DMS79 (cell line): Measurements from ENCODE around the gene TMEM140.
"Not testable (repeated sequence)": the region's sequence is repeated elsewhere in the genome, so short reads cannot be mapped to it uniquely, and the experiment has no call there.

Source experiments
- DNase-seq: peaks from one replicate; lab custom pipeline; 2025; lab: John Stamatoyannopoulos, UW

The TMEM140 gene

DNA sequence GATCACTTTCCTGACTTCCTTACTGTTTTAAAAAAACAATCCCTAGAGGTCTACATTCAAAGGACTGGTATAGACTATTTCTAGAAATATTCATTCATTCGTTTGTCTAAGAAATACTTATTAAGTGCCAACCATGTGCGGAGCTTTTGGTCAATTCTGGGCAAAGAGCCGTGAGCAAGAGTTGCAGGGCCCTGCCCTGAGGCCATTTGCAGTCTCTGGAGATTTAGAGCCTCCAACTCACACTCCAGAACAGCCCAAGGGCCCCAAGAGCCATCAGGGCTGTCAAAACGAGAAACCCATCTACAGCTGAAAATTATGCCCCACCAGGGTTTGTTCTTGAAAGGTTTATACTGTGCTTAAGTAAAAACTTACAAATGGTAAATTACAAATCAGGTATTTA lies 47.3 kb downstream of the TMEM140 start:
- no peak for DNase-seq

GRCh38 chr7:135195968-135196629 lies 48.2 kb downstream of the TMEM140 start:
- no peak for DNase-seq

DNA sequence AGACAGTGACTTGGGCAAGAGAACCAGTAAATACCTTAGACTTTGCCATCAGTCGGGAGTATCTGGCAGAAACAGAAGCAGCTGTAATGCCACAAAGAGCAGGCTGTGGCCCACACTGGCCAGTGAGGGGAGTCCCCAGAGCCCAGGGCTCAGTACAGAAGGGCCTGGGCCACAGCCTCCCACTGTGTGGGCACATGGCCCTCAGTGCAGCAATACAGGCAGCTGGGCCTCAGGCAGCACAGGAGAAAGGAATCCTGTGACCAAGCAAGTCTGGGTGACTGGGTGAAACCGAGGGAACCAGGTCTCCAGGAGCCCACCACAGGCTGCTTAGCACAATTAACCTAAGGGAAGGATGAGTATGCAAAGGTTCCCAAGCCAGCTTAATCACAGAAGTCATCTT lies 49.5 kb downstream of the TMEM140 start:
- no peak for DNase-seq

GRCh38 chr7:135197906-135198655 lies 50.2 kb downstream of the TMEM140 start:
- DNase-seq, result no peak

- DNase-seq, result no peak
These were observed 51.6 kb downstream of the TMEM140 start for GRCh38 chr7:135199439-135199838.

- DNase-seq, result no peak
These were observed 53.0 kb downstream of the TMEM140 start for GRCh38 chr7:135200821-135201331.

GRCh38 chr7:135201350-135201749 lies 53.5 kb downstream of the TMEM140 start:
- DNase-seq, result no peak

- DNase-seq, result no peak
These were observed 56.5 kb downstream of the TMEM140 start for GRCh38 chr7:135204341-135204749.

- no peak for DNase-seq
These were observed 57.0 kb downstream of the TMEM140 start for GRCh38 chr7:135204876-135205275.

DNA sequence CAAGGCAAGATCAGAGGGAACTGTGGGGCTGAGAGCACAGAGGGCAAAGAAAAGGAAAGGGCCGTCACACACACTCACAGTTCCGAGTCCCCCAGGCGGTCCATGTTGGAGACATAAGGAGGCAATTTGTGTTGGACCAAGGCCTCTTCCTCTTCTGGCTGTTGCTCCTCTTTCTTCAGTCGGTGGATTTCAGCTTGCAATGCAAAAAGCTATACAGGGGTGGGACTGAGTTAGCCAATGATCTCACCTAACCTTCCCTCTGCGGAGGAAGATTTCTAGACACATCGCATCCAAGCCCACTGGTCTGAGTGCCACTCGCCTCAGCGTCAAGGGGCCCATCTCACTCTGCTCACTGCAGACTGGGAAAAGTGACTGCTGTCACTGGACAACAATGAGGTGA lies 58.0 kb downstream of the TMEM140 start:
- no peak for DNase-seq

DNA sequence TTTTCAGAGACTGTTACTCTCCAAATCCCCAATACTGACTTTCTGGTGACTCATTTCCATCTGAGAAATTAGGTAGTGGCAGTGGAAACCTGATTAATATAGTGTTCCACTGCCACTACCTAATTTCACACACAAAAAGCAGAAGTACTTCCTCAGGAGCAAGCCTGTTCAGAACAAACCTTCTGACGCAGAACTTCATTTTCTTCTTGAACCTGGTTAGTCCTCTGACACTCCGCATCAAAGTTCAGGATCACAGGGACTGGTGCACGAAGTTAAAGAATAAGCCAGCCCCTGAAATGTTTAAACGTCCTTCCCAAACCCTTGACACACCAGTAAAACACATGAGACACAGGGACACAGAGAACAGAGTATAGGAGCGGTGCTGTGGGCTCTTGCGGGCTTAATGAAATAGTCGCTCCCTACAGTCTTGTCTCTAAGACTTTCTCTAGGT lies 59.1 kb downstream of the TMEM140 start:
- no peak for DNase-seq

- DNase-seq, result no peak
These were observed 59.7 kb downstream of the TMEM140 start for GRCh38 chr7:135207406-135208101.

- DNase-seq, result no peak
These were observed 60.4 kb downstream of the TMEM140 start for GRCh38 chr7:135208102-135208793.

- DNase-seq, result no peak
These were observed 61.5 kb downstream of the TMEM140 start for GRCh38 chr7:135209225-135209834.

DNA sequence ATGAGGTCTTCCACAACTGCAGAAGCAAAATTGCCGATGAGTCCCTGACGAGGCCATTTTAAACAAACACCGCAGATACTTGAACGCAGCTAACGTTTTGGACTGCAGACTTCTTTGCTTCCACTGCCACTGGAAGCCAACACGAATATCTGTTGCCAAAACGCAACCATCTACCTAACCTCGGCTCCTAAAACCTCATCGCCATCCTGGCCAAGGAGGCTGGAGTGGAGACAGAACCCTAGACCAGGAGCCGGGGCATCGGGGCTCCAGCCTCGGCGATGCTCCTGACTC lies 63.0 kb downstream of the TMEM140 start:
- DNase-seq, result peak; percentile 19

DNA sequence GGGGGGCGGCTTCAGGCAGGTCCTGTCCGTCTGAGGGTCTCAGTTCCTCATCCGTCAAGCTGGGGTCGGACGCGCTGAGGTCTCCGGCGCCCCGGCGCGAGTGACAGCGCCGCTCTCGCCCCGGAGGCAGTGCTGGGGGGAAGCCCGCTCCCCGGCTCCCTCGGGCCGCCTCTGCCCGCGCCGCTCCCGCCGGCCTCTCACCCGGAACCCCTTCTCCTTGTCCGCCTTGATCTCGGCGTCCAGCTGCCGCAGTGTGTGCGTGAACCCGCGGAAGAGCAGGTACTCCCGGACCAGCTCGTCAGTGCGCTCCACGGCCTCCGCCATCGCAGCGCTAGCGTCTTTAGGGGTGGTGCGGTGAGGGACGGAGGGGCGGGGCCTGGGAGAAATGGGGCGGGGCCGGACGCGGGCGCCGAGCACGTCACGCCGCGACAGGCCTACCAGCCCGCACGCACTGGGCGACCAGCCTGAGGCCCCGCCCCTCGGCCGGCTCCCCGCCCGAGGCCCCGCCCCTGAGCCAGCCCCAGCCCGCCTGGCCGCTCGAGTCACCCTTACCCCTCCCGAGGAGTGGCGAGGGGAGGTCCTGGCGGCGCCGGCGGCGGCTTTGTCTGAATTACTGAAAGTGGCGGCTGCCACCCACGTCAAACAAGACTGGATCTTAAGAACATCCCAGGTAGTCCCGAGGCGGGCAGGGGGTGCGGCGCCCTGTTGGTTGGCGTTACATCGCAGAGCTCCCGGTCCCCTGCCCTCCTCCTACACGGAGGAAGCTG lies 63.5 kb downstream of the TMEM140 start, which contains the start of gene WDR91:
TSS of gene WDR91 (minus strand) at position 348 of the 767 bp plus-strand sequence. CDS start at position 324, 24 bp downstream.
- peak; percentile 86 for DNase-seq

GRCh38 chr7:135211946-135212685 lies 64.2 kb downstream of the TMEM140 start:
- not testable (repeated sequence) for DNase-seq

DNA sequence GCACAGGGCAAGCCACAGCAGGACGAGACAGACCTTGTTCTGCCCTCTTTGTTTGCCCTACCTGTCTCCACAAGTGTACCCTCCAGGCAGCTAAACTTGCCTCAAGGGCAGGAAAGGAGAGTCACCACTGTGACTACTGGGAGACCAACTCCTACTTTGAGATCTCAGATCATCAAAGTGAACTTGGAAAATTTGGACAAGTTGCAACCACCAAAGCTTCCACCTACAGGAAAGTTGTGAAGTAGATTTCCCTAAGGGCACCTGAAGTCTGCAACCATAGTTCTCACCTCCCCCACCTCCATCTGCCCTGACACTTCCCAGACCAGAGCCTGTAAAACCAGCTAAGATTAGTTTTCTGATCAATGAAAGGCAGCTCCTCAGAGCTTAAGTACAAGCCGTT lies 66.0 kb downstream of the TMEM140 start:
- DNase-seq, result no peak

DNA sequence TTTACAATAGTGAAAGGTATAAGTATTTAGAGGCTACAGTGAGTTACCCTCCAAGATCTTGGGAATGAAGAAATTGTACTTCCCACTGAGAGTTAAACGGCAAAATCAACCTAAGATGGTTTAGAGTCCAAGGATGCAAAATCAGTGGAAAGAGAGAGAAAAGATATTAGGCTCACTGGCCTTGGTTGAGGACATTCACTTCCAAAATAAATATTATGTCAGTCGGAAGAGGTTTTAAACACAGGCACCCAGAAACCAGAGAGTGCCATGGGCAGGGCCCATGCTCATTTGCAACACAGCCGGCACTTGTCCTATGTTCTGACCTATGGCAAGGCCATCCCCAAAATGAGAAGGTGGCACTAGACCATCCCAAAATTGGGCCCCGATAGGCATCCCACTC lies 67.3 kb downstream of the TMEM140 start:
- no peak for DNase-seq

- DNase-seq, result no peak
These were observed 67.8 kb downstream of the TMEM140 start for GRCh38 chr7:135215698-135216097.
